GM18520 (cell line): ENCODE data around the gene SMCP.

Experiments used
- ATAC-seq: cut with Tn5 transposase; IDR thresholded peaks from one replicate; pipeline ENCODE4 v1.9.1; 2021; ENCODE audit not compliant: unreplicated experiment

SMCP gene

GRCh38 chr1:152886085-152886484 is 8.0 kb downstream of the SMCP start:
- no peak for ATAC-seq

DNA sequence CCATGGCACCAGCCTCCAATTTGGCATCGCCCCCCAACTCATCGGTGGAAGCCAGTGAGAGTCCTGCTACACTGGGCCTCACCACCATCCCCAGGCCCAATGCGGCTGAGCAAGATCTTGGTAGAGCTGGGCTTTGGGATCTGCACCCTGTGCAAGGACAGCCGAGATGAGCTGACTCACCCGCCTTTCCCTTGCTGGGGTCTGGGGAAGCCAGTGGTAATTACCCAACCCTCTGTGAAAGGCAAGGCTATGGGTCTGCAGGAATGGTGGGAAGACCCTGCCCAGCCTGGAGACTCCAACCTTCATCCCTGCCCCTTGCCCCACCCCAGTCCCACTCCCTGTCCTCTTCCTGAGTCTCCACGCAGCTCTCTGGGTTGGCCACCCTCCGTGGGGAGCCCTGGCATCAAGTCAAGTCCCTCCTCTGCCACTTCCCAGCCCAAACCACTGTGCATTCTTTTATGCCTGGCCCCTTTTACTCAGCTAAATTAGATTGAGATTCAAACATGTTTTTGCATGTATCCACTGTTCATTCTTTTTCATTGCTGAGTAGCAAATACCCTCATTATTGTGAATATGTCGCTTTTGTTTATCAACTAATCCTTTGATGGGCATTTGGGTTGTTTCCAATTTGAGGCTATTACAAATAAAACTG is 8.8 kb downstream of the SMCP start:
- ATAC-seq: no peak

GRCh38 chr1:152888126-152888525 is 10.0 kb downstream of the SMCP start:
- no peak for ATAC-seq

- no peak for ATAC-seq
These were observed 20.9 kb downstream of the SMCP start for GRCh38 chr1:152899027-152899426.

DNA sequence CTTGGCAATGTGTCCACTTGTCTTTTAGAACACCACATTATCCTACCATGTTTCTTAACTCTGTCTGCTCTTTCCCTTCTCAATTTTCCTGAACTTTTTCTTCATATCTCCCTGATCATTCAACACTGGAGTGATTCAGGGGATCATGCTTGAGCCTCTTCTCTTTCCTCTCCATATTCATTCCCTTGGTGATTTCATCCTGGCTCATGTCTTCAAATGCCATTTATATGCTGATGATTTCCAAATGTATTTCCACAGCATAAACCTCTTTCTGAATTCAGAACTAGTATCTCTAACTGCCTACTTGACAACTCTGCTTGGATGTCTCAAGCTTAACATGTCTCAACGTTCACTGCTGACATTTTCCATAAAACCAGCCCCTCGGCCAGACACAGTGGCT is 21.8 kb downstream of the SMCP start:
- no peak for ATAC-seq

- ATAC-seq: no peak
These were observed 23.5 kb downstream of the SMCP start for GRCh38 chr1:152901631-152902030.

DNA sequence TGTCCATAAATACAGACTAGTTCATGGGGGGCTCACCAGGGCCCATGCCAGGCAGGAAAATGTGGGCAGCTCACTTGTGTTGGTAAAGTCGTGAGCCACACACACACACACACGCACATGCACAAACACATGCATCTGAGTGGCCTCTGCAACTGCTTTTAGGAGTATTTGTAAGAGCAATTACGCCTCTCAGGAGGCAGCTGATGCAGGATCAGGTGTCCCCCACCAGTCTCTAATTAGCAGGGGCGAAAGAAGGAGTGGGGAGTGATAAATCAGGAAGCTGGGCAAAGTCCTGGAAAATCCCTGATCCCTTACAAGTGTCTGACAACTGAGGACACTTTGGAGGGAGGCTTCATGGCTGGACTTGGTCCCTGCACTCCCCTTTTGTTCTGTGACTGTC is 24.5 kb downstream of the SMCP start:
- no peak for ATAC-seq

DNA sequence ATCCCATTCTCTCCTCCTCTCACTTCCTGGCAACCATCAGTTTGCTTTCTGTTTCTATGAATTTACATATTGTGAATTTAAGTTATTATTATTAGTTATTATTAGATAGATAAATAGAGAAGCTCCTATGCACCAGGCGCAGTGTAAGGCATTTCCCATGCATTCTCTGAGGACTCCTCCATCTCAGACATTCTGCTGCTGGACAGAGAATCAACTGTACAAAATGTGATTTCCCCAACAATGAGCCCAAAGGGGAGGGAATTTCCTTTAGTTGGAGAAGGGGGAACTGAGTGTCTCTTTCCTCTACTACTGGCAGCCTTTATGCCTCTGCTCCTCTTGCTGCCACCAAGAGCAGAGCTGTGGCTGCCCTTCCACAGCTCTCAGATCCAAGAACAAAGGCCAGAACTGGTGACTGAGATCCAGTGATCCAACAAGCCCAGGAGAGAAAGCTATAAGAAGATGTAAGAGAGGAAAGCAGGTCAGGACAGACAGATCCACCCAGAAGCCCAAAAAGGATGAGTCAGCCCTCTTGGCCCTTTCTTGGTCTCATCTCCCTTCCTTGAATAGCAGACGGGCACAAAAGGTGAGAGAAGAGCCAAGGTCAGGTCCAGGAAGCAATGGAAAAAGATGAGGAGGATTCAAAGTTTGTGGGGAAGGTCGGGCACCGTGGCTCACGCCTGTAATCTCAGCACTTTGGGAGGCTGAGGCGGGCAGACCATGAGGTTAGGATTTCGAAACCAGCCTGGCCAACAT is 26.7 kb downstream of the SMCP start:
- ATAC-seq: no peak

DNA sequence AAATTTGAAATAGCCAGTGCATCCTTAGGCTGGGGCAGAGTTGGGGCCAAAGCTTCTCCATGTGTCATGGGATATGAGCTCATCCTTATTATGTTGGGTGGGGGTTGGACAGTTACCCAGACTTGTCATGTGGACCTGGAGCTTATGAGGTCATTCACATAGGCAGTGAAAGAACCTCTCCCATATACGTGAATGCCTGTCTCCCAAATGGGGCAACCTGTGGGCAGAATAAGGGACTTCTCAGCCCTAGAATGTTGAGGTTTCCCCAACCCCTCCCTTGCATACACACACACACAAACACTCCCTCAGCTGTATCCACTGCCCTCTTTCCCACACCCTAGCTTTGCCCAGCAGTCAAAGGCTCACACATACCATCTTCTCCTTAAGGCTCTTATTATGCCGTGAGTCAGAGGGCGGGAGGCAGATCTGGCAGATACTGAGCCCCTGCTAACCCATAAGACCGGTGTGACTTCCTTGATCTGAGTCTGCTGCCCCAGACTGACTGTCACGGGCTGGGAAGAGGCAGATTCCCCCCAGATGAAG is 28.0 kb downstream of the SMCP start:
- no peak for ATAC-seq

DNA sequence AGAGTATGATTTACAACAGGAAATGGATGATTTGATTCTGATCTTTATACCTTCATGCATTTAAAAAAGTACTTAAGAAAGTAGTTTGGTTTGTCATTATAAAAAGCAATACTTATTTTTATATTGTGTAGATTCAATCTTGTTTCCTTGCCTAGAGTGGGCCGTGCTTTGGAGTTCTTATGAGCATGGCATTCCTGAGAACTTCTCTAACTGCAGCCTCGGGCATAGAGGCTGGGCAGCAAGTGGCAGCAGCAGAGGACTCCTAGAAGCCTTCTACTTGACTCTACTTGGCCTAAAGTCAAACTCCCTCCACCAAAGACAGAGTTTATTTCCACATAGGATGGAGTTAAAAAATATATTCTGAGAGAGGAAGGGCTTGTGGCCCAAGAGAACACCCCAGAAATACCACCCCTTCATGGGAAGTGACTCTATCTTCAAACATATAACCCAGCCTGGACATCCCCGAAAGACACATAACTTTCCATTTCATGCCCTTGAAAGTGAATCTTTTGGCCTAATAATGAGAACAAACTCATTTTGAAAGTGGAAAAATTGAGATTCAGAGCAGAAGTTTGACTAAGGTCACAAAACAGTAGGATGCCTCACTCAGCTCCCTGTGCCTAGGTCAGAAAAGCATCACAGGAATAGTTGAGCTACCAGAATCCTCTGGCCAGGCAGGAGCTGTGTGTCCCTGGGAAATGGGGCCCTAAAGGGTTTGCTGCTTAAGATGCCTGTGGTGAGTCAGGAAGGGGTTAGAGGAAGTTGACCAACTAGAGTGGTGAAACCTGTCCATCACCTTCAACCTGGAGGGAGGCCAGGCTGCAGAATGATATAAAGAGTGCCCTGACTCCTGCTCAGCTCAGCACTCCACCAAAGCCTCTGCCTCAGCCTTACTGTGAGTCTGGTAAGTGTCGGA is 29.8 kb downstream of the SMCP start, which contains the start of gene IVL:
IVL (plus strand) TSS at position 861 of the 916 bp plus-strand sequence. CDS start 1,252 bp downstream, outside the sequence.
- no peak for ATAC-seq

GRCh38 chr1:152909206-152909605 is 31.1 kb downstream of the SMCP start:
- no peak for ATAC-seq

- no peak for ATAC-seq
These were observed 34.3 kb downstream of the SMCP start for GRCh38 chr1:152912471-152912870.

DNA sequence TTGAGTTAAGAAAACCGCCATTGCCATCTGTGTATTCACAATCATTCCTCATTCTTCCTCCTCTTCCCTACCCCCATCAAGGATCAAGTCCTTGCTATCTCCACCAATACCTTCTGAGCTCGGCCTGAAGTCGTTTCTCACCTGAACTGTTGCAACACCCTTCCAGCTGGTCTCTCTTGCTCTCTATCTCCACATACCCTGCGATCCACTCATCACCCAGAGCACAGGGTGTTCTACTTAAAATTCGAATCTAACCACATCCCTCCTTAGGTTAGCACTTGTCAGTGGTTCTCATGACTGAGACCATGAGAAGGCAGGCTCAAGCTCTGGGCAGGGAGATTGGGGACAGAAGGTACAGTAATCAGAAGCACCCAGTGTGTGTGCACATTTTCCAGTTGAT is 34.8 kb downstream of the SMCP start:
- no peak for ATAC-seq

DNA sequence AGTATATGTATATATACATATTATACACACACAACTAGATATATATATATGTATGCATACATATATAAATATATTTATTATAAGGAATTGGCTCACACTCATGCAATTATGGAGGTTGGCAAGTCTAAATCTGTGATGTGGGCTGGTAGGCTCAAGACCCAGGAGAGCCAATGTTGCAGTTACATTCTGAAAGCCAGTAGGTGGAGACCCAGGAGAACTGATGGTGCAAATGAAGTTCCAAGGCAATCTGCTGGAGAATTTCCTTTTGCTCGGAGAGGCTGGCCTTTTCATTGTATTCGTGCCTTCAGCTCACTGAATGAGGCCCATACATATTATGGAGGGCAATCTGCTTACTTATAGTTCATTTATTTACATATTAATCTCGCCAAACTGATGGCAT is 39.7 kb downstream of the SMCP start:
- no peak for ATAC-seq

DNA sequence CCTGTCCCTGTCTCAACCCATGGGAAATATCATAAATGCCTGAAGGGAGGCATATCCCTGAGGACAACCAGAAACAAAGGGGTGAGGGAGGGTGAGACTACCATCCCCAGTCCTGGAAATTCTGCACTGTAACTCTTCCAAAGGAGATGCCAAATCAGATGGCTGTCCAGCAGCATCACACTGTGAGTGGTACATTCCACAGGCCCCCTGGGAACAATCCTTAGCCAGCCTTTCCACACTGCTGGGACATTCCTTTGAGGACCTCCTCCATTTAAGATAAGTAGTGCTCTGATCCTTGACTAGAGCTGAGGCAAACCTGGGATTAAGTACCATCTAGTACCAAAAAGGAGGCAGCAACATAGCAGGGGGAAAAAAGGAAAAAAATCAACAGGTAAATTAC is 40.9 kb downstream of the SMCP start:
- no peak for ATAC-seq

DNA sequence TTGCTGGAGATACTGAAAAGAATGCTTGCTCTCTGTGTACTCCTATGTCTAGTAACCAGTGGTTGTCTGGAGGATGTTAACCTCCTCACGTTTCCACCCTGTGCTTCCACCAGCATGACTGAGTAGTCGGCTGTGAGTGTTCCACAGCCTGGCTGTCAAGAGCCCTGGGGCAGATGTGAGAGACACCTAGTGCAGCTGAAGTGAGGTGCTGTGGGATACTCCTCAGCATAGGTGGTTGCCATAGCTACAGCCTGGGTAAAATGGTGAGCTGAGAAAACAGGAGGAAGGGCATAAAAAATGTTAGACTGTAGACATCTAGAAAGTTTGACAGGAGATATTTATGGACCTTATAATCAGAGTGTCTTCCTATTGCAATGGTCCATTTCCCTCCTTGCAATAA is 46.1 kb downstream of the SMCP start:
- ATAC-seq: no peak

- no peak for ATAC-seq
These were observed 48.0 kb downstream of the SMCP start for GRCh38 chr1:152926091-152926490.

GRCh38 chr1:152928671-152929070 is 50.5 kb downstream of the SMCP start:
- ATAC-seq: no peak

DNA sequence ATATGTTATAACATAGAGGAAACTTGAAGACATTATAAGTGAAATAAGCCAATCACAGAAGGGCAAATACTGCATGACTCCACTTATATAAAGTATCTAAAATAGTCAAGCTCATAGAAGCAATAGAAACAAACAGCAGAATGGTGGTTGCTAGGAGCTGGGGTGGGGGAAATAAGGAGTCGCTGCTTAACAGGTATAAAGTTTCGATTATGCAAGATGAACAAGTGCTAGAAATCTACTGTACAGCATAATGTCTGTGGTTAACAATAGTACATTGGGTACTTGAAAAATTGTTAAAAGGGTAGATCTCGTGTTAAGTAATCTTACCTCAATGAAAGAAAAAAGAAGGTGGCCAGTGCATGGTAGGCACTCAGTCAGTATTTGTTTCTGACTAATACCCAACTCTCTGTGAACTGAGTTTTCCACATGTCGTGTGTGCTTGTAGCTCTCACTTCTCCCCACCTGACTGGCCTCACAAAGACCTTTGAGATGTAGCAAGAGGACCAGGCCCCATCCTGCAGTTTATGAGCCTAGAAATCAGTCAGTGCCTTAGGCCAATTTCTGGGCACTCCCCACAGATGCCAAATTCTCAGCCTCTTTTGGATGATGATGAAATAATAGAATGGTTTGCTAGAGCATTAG is 54.2 kb downstream of the SMCP start:
- ATAC-seq: no peak

DNA sequence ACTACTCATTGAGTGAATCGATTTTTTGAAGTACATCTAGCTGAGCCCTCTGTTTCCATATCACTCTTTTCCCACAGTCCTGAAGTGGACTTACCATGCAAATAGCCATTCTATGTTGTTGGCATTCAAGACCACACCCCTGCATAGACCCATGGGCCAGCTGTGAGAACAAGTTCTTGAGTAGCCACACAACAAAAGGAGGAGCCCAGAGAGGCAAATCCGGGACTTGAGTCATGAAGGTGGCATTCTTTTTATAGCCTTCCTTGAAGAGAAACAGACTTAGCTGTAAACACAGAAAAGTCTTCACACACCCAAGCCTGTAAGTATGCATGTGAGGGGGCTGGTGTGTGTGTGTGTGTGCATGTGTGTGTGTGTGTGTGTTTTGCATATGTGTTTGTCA is 55.1 kb downstream of the SMCP start:
- no peak for ATAC-seq
